Heart left ventricle (tissue), 16 donors: ENCODE results near the gene ZBTB34. TPM values are rescaled to one million over a fixed set of nuclear protein-coding genes. Genes with fewer than 3 reads are reported as not detected.

ENCODE experiments used
- ATAC-seq, 4 donors: fragments of 200-7000 bp; cut with Tn5 transposase; one replicate each; pipeline ENCODE4 v1.9.1; 2020 to 2022; ENCODE audit warnings: moderate library complexity in 4 of 4, mild to moderate bottlenecking in 3 of 4, moderate number of reproducible peaks in 1 of 4
- DNase-seq, 5 donors: peaks; one replicate each; pipeline ENCODE4 v3.0.0-alpha.2; 2020
- H3K27ac ChIP-seq, 12 donors: fragments of 200-600 bp; sonication (generic) in 4 of 12; one replicate each; pipeline versions ENCODE4 v1.5.0 to v1.8.0; 2016 to 2022; ENCODE audit warnings: mild to moderate bottlenecking in 2 of 12
- H3K27me3 ChIP-seq, 9 donors: fragments of 200-600 bp; sonication (generic) in 2 of 9; one replicate each; pipeline versions ENCODE4 v1.5.1 to v1.8.0; 2016 to 2022; ENCODE audit warnings: mild to moderate bottlenecking in 3 of 9
- H3K36me3 ChIP-seq, 9 donors: fragments of 200-600 bp; sonication (generic) in 2 of 9; one replicate each; pipeline versions ENCODE4 v1.5.0 to v1.8.0; 2018 to 2022; ENCODE audit warnings: mild to moderate bottlenecking in 2 of 9
- H3K4me1 ChIP-seq, 12 donors: fragments of 200-600 bp; sonication (generic) in 4 of 12; one replicate each; pipeline versions ENCODE4 v1.5.0 to v1.8.0; 2016 to 2022; ENCODE audit warnings: mild to moderate bottlenecking in 3 of 12
- H3K4me3 ChIP-seq, 12 donors: fragments of 200-600 bp; sonication (generic) in 4 of 12; one replicate each; pipeline versions ENCODE4 v1.5.0 to v1.8.0; 2017 to 2022; ENCODE audit warnings: mild to moderate bottlenecking in 9 of 12, moderate library complexity in 4 of 12
- H3K9me3 ChIP-seq, 12 donors: fragments of 200-600 bp; sonication (generic) in 4 of 12; one replicate each; pipeline versions ENCODE4 v1.5.0 to v1.8.0; 2016 to 2022; ENCODE audit warnings: mild to moderate bottlenecking in 1 of 12
- POLR2A ChIP-seq, 2 donors: fragments of 450-650 bp; IDR thresholded peaks; one replicate each; pipeline ENCODE4 v1.6.1; 2017; ENCODE audit warnings: antibody characterized with exemption in 2 of 2, mild to moderate bottlenecking in 2 of 2, moderate library complexity in 2 of 2
- WGBS, 4 donors: extraction: QIAGEN DNeasy Blood & Tissue Kit in 2 of 4; methylation state at CpG; one replicate each; pipeline versions ENCODE4 v1.1.5 to v1.1.7; 2013 to 2018; 5-methylcytosine and 5-hydroxymethylcytosine counted together
- intact Hi-C, 10 donors: fragments of 100-400 bp; cut with DNase I; formaldehyde crosslinking; loops; one replicate each; pipeline versions ENCODE4 v1.11.1 to v1.14.2; 2022
- polyA plus RNA-seq, 2 donors: library from polyadenylated mRNA; stranded (reverse); fragments of 200-250 nt; gene quantifications; one replicate each; pipeline ENCODE4 v1.2.3, GENCODE V29; 2013
- total RNA-seq, 9 donors: library from RNA; depleted of rRNA in 2 of 9; stranded (reverse); fragments of >200 nt in 2 of 9; fragmentation: NEBNext Ultra II Directional in 3 of 9; extraction: Animal tissue kit (Norgen Biotek cat#: 25700) in 3 of 9; gene quantifications; one replicate each; pipeline versions ENCODE4 v1.1.0 to v1.2.4, GENCODE V29; 2016 to 2023
- TF ChIP-seq, protein P1 (sequence below), 12 donors: fragments of 200-600 bp; sonication (generic) in 4 of 12; IDR thresholded peaks; one replicate each; pipeline versions ENCODE4 v1.5.0 to v1.8.0; 2018 to 2022; ENCODE audit warnings: antibody characterized with exemption in 12 of 12, mild to moderate bottlenecking in 5 of 12
- donor health status: ischemic (EF 13 %, LVEDD 7.1; RV severe dilation, severe dysfunction).
- donor health status: healthy with polysubstance abuse.
- donor health status: DM: no; HTN: yes; CAD: no.
- donor health status: DM: no; HTN: no; CAD: no.
- donor health status: ischemic (EF 25% LVEDD 6.9; RV normal size, moderate dysfunction).
- donor health status: ischemic (EF 25% LVEDD 5.7; RV mildly dilated, moderate dysfunction).
- donor health status: healthy.
- donor health status: DM: yes; HTN: yes; CAD: no.
- donor health status: ischemic (EF 35%, LVEDD 5.7; RV mildly dilated, moderate dysfunction).
- donor health status: nonischemic (EF 11% LVEDD 7.7; RV severe dilation, severe dysfunction).
- donor health status: DM: yes; HTN: yes; CAD: no.
- donor health status: PGD.
- donor health status: ischemic (EF 29% LVEDD 5.4; RV normal size, mild dysfunction).
- donor health status: nonischemic (EF 23%, LVEDD 6.1; RV moderate dilation, normal function).

Gene ZBTB34
- total and polyA plus RNA-seq, 11 donors: 2.2 to 8.2 (median 5.0) TPM

DNA sequence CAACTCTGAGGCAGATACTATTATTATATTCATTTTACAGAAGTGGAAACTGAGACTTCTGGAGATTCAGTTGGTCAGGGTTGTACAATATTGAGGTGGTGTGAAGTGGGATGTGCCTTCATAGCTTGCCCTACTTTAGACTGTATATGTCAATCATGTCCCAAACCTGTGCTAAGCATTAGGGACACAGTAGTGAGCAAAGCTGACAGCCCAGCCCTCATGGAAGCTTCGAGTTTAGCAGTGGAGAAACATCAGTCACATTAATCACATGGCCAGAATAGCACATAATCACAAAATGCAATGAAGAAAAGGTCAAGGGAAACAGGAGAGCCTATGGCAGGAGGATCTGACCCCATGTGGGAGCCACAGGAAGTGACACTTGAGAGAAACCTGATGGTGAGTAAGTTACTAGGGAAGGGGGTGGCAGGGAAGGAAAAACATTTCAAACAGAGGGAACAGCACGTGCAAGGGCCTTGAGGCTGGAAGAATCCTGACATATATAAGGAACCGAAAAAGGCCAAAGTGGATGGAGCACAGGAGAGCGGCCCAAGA is 33.7 kb downstream of the ZBTB34 start:
- Histone ChIP-seq H3K36me3 (no peaks in the 10 kb centered on the region), H3K4me3 (no peak overlapping the region), H3K4me1 (no peaks in the 10 kb centered on the region), H3K27ac (no peak overlapping the region), H3K27me3 (no peaks in the 10 kb centered on the region), H3K9me3 (no peaks in the 10 kb centered on the region)
- DNase-seq (no peak), ATAC-seq (no peak)
- 77 to 87% (median 81%) methylated on average over 4 of the region's 4 CpGs for WGBS, 4 donors
- TF ChIP-seq, protein P1, sequence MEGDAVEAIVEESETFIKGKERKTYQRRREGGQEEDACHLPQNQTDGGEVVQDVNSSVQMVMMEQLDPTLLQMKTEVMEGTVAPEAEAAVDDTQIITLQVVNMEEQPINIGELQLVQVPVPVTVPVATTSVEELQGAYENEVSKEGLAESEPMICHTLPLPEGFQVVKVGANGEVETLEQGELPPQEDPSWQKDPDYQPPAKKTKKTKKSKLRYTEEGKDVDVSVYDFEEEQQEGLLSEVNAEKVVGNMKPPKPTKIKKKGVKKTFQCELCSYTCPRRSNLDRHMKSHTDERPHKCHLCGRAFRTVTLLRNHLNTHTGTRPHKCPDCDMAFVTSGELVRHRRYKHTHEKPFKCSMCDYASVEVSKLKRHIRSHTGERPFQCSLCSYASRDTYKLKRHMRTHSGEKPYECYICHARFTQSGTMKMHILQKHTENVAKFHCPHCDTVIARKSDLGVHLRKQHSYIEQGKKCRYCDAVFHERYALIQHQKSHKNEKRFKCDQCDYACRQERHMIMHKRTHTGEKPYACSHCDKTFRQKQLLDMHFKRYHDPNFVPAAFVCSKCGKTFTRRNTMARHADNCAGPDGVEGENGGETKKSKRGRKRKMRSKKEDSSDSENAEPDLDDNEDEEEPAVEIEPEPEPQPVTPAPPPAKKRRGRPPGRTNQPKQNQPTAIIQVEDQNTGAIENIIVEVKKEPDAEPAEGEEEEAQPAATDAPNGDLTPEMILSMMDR (IDR thresholded peaks at IDR 0.05): no peak
- TF ChIP-seq POLR2A (IDR thresholded peaks at IDR 0.05): no peak
- intact Hi-C loops: no loop called here

DNA sequence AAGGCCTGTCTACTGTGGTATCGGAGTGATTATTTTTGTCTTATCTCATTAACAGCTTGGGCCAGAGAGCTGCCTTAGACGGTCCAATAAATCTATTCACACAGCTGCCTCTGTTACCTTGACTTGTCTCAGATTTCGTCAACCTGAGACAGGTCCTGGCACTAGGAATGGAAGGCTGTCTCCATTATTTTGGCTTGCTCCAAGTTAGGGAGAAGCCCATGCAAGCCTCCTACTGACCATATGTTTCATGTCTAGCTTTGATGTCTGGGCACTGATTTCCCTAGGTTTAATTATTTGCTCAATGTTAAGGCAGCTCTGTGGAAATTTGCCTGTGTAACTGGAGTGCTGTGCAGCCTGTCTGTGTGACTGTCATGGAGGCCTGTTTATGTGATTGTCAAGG is 41.8 kb downstream of the ZBTB34 start:
- 70 to 75% (median 73%) methylated on average over 3 of the region's 3 CpGs for WGBS, 4 donors
- peaks cover 0 to 5% (median 0%) of the 10 kb centered on the region in 9 donors for H3K27me3 ChIP-seq
- H3K36me3 ChIP-seq: no peaks in the 10 kb centered on the region
- ATAC-seq: no peak
- TF ChIP-seq, protein P1 (IDR thresholded peaks at IDR 0.05): no peak
- no peak for TF ChIP-seq POLR2A (IDR thresholded peaks at IDR 0.05)
- no peak for DNase-seq
- peaks cover 0 to 12% (median 0%) of the 10 kb centered on the region in 12 donors for H3K9me3 ChIP-seq
- H3K4me1 ChIP-seq: no peaks in the 10 kb centered on the region
- H3K4me3 ChIP-seq: no peak overlapping the region
- no peak overlapping the region for H3K27ac ChIP-seq
- intact Hi-C loops: no loop called here

DNA sequence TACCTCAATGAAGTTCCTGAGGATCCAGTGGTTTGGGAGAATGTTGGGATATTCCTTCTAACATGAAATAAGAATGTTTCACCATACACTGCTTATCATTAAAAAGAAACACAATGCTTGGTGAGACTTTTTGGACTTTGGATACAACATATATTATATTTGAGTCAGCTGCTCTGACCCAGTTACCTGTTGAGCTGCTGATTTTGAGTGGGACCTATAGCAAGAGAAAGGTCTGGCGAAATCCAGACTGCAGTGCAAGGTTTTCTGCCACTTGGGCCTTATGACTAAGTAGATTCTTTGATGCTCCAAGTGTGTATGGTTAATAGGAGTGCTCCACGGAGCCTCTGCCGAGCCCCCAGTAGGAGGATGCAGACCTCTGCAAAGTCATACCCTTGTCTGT is 44.1 kb downstream of the ZBTB34 start:
- H3K9me3 ChIP-seq: peaks cover 0 to 12% (median 0%) of the 10 kb centered on the region in 12 donors
- no peaks in the 10 kb centered on the region for H3K4me1 ChIP-seq
- peaks cover 0 to 5% (median 0%) of the 10 kb centered on the region in 9 donors for H3K27me3 ChIP-seq
- 85 to 93% (median 89%) methylated on average over 3 of the region's 3 CpGs for WGBS, 4 donors
- H3K36me3 ChIP-seq: no peaks in the 10 kb centered on the region
- DNase-seq (no peak), ATAC-seq (no peak)
- no peak overlapping the region for H3K4me3 ChIP-seq
- intact Hi-C loops: no loop called here
- H3K27ac ChIP-seq: no peak overlapping the region
- TF ChIP-seq, protein P1 (IDR thresholded peaks at IDR 0.05): no peak
- TF ChIP-seq POLR2A (IDR thresholded peaks at IDR 0.05): no peak

DNA sequence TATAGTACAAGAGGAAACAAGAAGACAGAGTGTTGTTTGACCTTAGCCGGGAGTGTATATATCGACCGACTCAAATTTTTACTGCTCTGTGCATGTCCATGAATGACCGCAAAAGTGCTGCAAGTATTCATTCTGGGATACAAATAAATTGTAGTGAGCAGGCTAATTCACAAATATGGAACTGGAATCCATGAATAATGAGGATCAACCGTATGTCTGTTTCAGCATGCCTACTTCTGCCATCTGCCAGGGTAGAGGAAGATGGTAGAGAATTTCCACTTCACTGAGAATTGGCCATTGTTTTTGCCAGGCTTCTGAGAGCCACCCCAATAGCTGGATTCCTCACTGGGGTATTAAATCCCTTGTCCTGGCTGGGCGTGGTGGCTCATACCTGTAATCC is 45.7 kb downstream of the ZBTB34 start:
- WGBS, 4 donors: 80 to 83% (median 81%) methylated on average over 6 of the region's 6 CpGs
- intact Hi-C loops: no loop called here
- DNase-seq (no peak), ATAC-seq (no peak)
- no peaks in the 10 kb centered on the region for H3K4me1 ChIP-seq
- no peaks in the 10 kb centered on the region for H3K36me3 ChIP-seq
- H3K27ac ChIP-seq: no peak overlapping the region
- H3K9me3 ChIP-seq: peaks cover 0 to 11% (median 0%) of the 10 kb centered on the region in 12 donors
- H3K4me3 ChIP-seq: no peak overlapping the region
- TF ChIP-seq, protein P1 (IDR thresholded peaks at IDR 0.05): no peak
- no peak for TF ChIP-seq POLR2A (IDR thresholded peaks at IDR 0.05)
- H3K27me3 ChIP-seq: peaks cover 0 to 5% (median 0%) of the 10 kb centered on the region in 9 donors
